ENCODE results near the gene COPZ2.

DNA sequence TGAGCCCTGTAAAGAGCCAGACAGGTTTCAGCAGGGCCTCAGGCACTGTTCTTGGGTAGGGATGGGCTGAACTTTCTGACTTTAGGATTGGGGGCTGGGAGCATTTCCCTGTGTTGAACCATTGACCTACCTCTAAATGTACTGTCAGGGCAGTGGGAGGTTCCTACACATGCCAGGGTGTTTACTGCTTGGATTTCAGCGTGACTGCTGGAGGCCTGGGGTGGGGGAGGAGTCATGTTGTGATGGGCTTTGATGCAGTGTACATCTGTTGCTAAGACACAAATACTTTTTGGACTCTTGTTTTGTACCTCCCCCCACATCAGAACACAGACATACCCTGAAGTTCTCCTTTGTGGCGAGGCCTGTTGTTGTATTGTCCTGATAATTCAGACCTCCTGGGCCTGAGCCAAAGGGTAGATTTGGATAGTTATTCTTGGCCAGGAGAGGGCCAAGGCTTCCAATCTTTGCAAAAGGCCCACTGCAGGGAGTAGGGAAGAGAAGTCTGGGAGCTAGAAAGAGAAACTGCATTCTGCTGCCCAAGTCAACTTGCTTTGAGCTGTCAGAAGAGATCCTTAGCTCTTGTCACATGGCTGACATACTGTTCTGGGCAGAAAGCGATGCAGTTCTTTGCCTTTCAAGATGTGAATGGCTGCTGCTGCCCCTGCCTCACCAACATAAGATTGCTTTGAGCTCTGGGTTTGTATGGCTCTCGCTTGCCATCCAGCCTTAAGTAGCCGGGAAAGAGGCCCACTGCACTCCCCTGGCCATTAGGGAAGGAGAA is 14.3 kb upstream of the COPZ2 start:
- TF ChIP-seq TAF1 (IDR thresholded peaks at IDR 0.05; ENCODE audit: borderline replicate concordance, low read depth, low read length) (no peak), POLR2AphosphoS5 (IDR thresholded peaks at IDR 0.05; ENCODE audit: low read depth, low read length) (no peak)
